ENCODE data around the gene DLX2. TPM values are rescaled to one million over a fixed set of nuclear protein-coding genes. Genes with fewer than 3 reads are reported as not detected.

DLX2 gene
- total and polyA plus RNA-seq, 2 of the 13 experiments (the other 11 are each of a cell fraction or from before 2014, with no cell fraction given): 0.07 to 0.15 TPM

DNA sequence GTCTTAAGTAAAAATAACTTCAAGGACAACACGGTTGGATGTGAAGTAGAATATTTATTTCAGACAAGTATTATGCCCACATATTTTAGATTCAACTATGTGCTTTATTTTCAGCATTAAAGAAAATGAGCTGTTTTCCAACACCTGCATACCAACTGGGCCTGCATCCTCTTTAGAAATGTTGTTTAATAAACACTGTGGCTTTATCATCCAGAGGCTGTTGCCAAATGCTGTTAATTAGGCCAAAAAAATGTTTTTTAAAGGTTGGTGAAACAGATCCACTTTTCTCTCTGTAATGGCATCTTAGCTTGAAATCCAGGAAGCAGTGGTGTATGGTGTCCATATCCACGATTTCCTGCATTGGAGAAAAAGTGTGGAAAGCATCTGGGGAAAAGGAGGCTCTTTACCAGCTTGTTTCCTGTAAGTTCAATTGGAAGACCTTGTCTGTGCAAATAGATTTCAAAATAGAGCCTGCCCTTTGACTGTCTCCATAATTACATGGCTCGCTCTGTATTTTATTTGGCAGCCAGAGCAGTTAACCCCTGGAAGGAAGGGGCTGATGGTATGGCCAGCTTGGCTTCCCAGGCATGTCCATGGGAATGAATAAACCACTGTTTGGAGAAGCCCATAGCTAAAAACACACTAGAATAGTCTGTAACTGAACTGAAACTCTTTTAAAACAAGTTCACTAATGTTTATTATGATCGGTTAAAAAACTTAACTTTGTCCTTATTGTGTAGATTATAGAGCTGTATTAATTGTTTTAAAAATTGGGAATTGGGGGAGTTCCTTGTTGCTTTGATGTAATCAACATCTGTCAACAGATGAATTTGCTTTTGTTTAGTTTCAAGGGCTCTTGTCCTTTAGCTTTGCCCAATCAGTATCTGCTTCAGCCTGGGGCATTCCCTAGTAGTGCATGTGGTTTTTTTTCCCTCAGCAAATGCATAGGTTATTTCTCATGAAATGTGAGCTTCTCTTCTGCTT lies 50.4 kb downstream of the DLX2 start (continued):
- TF ChIP-seq, protein P1, sequence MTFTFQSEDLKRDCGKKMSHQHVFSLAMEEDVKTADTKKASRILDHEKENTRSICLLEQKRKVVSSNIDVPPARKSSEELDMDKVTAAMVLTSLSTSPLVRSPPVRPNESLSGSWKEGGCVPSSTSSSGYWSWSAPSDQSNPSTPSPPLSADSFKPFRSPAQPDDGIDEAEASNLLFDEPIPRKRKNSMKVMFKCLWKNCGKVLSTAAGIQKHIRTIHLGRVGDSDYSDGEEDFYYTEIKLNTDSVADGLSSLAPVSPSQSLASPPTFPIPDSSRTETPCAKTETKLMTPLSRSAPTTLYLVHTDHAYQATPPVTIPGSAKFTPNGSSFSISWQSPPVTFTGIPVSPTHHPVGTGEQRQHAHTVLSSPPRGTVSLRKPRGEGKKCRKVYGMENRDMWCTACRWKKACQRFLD (CRISPR knock-in tag; IDR thresholded peaks at IDR 0.05; ENCODE audit: borderline replicate concordance): no peak
- TF ChIP-seq DBP (CRISPR knock-in tag; IDR thresholded peaks at IDR 0.05; ENCODE audit: not compliant biosample characterization): no peak
- no peak for TF ChIP-seq GTF2F1 (IDR thresholded peaks at IDR 0.05; ENCODE audit: low read length)
- no peak for TF ChIP-seq POLR2AphosphoS2 (IDR thresholded peaks at IDR 0.05; ENCODE audit: low read depth, low read length)
- TF ChIP-seq NBN (conservative IDR thresholded peaks at IDR 0.05): no peak
- TF ChIP-seq ELF4 (CRISPR knock-in tag; IDR thresholded peaks at IDR 0.05; ENCODE audit: borderline replicate concordance): 0 out of 2 replicates have a peak, but pooled peaks have one; percentile 63
- no peak for TF ChIP-seq ZNF839 (CRISPR knock-in tag; IDR thresholded peaks at IDR 0.05; ENCODE audit: borderline replicate concordance)
- TF ChIP-seq ZC3H4 (CRISPR knock-in tag; IDR thresholded peaks at IDR 0.05; ENCODE audit: borderline replicate concordance): no peak
- no peak for TF ChIP-seq PHF20 (CRISPR knock-in tag; IDR thresholded peaks at IDR 0.05)
- TF ChIP-seq ELF3 (CRISPR knock-in tag; IDR thresholded peaks at IDR 0.05): peak; percentile 97
- TF ChIP-seq RARG (CRISPR knock-in tag; IDR thresholded peaks at IDR 0.05; ENCODE audit: low read depth): no peak
- no peak for TF ChIP-seq ZSCAN22 (CRISPR knock-in tag; IDR thresholded peaks at IDR 0.05)
- no peak for TF ChIP-seq NCOA5 (CRISPR knock-in tag; IDR thresholded peaks at IDR 0.05)
- no peak for TF ChIP-seq ZNF773 (CRISPR knock-in tag; IDR thresholded peaks at IDR 0.05; ENCODE audit: borderline replicate concordance)
- no peak for TF ChIP-seq ZMYM2 (CRISPR knock-in tag; IDR thresholded peaks at IDR 0.05)
- no peak for TF ChIP-seq KAT2B (IDR thresholded peaks at IDR 0.05; ENCODE audit: borderline replicate concordance, low read depth, low read length)
- TF ChIP-seq BRD4 (CRISPR knock-in tag; IDR thresholded peaks at IDR 0.05): no peak
- TF ChIP-seq ZNF30 (CRISPR knock-in tag; IDR thresholded peaks at IDR 0.05): no peak
- peak; percentile 74; the same call in 1 of the 2 replicates for TF ChIP-seq RFXAP (CRISPR knock-in tag; IDR thresholded peaks at IDR 0.05; ENCODE audit: borderline replicate concordance)
- no peak for TF ChIP-seq ZNF33B (CRISPR knock-in tag; IDR thresholded peaks at IDR 0.05)
- TF ChIP-seq DDIT3 (CRISPR knock-in tag; IDR thresholded peaks at IDR 0.05): no peak
- no peak for TF ChIP-seq ESRRA (CRISPR knock-in tag; IDR thresholded peaks at IDR 0.05; ENCODE audit: low read depth)
- TF ChIP-seq SATB2 (CRISPR knock-in tag; IDR thresholded peaks at IDR 0.05): no peak
- no peak for TF ChIP-seq ZFAT (CRISPR knock-in tag; conservative IDR thresholded peaks at IDR 0.05)
- TF ChIP-seq SP5 (CRISPR knock-in tag; IDR thresholded peaks at IDR 0.05; ENCODE audit: borderline replicate concordance, low read depth): peak; percentile 77
- peak; percentile 85 for TF ChIP-seq DMAP1 (CRISPR knock-in tag; IDR thresholded peaks at IDR 0.05)
- TF ChIP-seq, protein P2, sequence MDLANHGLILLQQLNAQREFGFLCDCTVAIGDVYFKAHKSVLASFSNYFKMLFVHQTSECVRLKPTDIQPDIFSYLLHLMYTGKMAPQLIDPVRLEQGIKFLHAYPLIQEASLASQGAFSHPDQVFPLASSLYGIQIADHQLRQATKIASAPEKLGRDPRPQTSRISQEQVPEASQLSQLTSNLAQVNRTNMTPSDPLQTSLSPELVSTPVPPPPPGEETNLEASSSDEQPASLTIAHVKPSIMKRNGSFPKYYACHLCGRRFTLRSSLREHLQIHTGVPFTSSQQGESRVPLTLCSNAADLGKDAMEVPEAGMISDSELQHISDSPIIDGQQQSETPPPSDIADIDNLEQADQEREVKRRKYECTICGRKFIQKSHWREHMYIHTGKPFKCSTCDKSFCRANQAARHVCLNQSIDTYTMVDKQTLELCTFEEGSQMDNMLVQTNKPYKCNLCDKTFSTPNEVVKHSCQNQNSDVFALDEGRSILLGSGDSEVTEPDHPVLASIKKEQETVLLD (CRISPR knock-in tag; IDR thresholded peaks at IDR 0.05; ENCODE audit: low read depth): no peak
